HG03571 (cell line): ENCODE results near the gene GTSE1.

Experiments used
- ATAC-seq: cut with Tn5 transposase; IDR thresholded peaks from one replicate; pipeline ENCODE4 v1.9.1; 2021; ENCODE audit not compliant: unreplicated experiment

The GTSE1 gene

GRCh38 chr22:46274381-46274780, 22.3 kb upstream of the GTSE1 start:
- no peak for ATAC-seq

GRCh38 chr22:46275455-46276122, 21.1 kb upstream of the GTSE1 start:
- no peak for ATAC-seq

- no peak for ATAC-seq
Measured at GRCh38 chr22:46276563-46276962, 20.1 kb upstream of the GTSE1 start.

GRCh38 chr22:46278656-46279645, 17.7 kb upstream of the GTSE1 start:
- ATAC-seq: no peak

- ATAC-seq: no peak
Measured at GRCh38 chr22:46280063-46280817, 16.4 kb upstream of the GTSE1 start.

GRCh38 chr22:46280999-46281623, 15.6 kb upstream of the GTSE1 start:
- no peak for ATAC-seq

- ATAC-seq: no peak
Measured at GRCh38 chr22:46281866-46282678, 14.6 kb upstream of the GTSE1 start.

GRCh38 chr22:46286006-46286405, 10.7 kb upstream of the GTSE1 start:
- ATAC-seq: no peak

- ATAC-seq: no peak
Measured at GRCh38 chr22:46286941-46287872, 9.5 kb upstream of the GTSE1 start.

- peak; percentile 73 for ATAC-seq
Measured at GRCh38 chr22:46287873-46288751, 8.6 kb upstream of the GTSE1 start.

- no peak for ATAC-seq
Measured at GRCh38 chr22:46288846-46289243, 7.8 kb upstream of the GTSE1 start.

- ATAC-seq: no peak
Measured at GRCh38 chr22:46289244-46289891, 7.3 kb upstream of the GTSE1 start.

- no peak for ATAC-seq
Measured at GRCh38 chr22:46290121-46290842, 6.4 kb upstream of the GTSE1 start.

GRCh38 chr22:46290843-46291785, 5.6 kb upstream of the GTSE1 start:
- no peak for ATAC-seq

GRCh38 chr22:46292173-46292572, 4.5 kb upstream of the GTSE1 start:
- ATAC-seq: no peak

- ATAC-seq: no peak
Measured at GRCh38 chr22:46292732-46293131, 3.9 kb upstream of the GTSE1 start.
